SK-N-SH (cell line): ENCODE data around the gene ATP6V1C2.

Experiments
- CHD2 ChIP-seq: fragments of 150-350 bp; IDR thresholded peaks from 2 replicates; pipeline ENCODE4 v1.6.1; 2018; ENCODE audit warnings: low read length; ENCODE audit not compliant: partially characterized antibody
- EP300 ChIP-seq, 2 experiments: IDR thresholded peaks; 2 replicates each; pipeline versions ENCODE4 v1.4.0 to v1.6.1; 2012; ENCODE audit warnings: borderline replicate concordance in 1 of 2, low read depth in 1 of 2, low read length in 1 of 2
- FOXM1 ChIP-seq: IDR thresholded peaks from 2 replicates; pipeline ENCODE4 v1.4.0; 2012; ENCODE audit warnings: low read depth, mild to moderate bottlenecking
- JUND ChIP-seq: IDR thresholded peaks from 2 replicates; pipeline ENCODE4 v1.4.0; 2012
- POLR2AphosphoS5 ChIP-seq: IDR thresholded peaks from 2 replicates; pipeline ENCODE4 v1.6.1; 2012; ENCODE audit warnings: low read depth, low read length
- RAD21 ChIP-seq: IDR thresholded peaks from 2 replicates; pipeline ENCODE4 v1.6.1; 2012; ENCODE audit warnings: mild to moderate bottlenecking, low read length
- RCOR1 ChIP-seq: fragments of 150-350 bp; IDR thresholded peaks from 2 replicates; pipeline ENCODE4 v1.6.1; 2017; ENCODE audit warnings: antibody characterized with exemption, low read length
- SMC3 ChIP-seq: IDR thresholded peaks from 2 replicates; pipeline ENCODE4 v1.6.1; 2012; ENCODE audit warnings: low read depth, low read length, improper control_type of control experiment
- TAF1 ChIP-seq: IDR thresholded peaks from 2 replicates; pipeline ENCODE4 v1.6.1; 2012; ENCODE audit warnings: low read depth, mild to moderate bottlenecking, low read length, moderate library complexity, borderline replicate concordance
- TF ChIP-seq, protein P1 (sequence below): fragments of 200-600 bp; sonication (generic); IDR thresholded peaks from 2 replicates; pipeline ENCODE4 v1.6.1; 2017; ENCODE audit warnings: antibody characterized with exemption, mild to moderate bottlenecking, moderate library complexity
- TF ChIP-seq, protein P2 (sequence below): fragments of 150-350 bp; IDR thresholded peaks from 2 replicates; pipeline ENCODE4 v1.6.1; 2017; ENCODE audit warnings: antibody characterized with exemption, low read length, low read depth, borderline replicate concordance
- TF ChIP-seq, protein P3 (sequence below): fragments of 150-350 bp; IDR thresholded peaks from 2 replicates; pipeline ENCODE4 v1.6.1; 2016; ENCODE audit warnings: mild to moderate bottlenecking, low read depth, low read length
- TF ChIP-seq, protein P4 (sequence below): IDR thresholded peaks from 2 replicates; pipeline ENCODE4 v1.6.1; 2012; ENCODE audit warnings: mild to moderate bottlenecking, low read depth, low read length, moderate library complexity

DNA sequence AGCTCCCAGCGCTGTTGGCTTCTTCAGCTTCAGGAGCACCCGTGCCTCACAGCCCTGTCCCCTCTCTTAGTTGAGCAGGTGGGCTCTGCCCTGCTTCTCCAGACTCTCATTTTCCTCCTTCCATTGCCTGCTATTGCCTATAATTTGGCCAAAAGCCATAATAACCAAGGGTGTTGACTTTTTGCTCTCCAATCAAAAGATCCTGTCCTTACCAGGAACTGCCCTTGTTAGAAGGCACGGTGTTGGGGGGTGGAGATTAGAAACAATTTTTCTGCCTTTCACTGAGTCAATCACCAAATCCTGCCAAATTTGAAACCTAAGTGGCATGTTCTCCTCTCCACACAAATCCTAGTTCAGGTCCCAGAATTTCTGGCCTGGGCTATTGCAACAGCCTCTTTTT lies 107.9 kb downstream of the ATP6V1C2 start:
- TF ChIP-seq FOXM1 (no peak), SMC3 (no peak), JUND (no peak), RAD21 (no peak), TAF1 (no peak), POLR2AphosphoS5 (no peak), EP300 (IDR thresholded peaks at IDR 0.05; ENCODE audit: borderline replicate concordance in 1 of 2, low read depth in 1 of 2, low read length in 1 of 2) (no peak), RCOR1 (no peak), CHD2 (no peak)
- TF ChIP-seq, protein P1, sequence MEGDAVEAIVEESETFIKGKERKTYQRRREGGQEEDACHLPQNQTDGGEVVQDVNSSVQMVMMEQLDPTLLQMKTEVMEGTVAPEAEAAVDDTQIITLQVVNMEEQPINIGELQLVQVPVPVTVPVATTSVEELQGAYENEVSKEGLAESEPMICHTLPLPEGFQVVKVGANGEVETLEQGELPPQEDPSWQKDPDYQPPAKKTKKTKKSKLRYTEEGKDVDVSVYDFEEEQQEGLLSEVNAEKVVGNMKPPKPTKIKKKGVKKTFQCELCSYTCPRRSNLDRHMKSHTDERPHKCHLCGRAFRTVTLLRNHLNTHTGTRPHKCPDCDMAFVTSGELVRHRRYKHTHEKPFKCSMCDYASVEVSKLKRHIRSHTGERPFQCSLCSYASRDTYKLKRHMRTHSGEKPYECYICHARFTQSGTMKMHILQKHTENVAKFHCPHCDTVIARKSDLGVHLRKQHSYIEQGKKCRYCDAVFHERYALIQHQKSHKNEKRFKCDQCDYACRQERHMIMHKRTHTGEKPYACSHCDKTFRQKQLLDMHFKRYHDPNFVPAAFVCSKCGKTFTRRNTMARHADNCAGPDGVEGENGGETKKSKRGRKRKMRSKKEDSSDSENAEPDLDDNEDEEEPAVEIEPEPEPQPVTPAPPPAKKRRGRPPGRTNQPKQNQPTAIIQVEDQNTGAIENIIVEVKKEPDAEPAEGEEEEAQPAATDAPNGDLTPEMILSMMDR, result no peak
- TF ChIP-seq, protein P2, sequence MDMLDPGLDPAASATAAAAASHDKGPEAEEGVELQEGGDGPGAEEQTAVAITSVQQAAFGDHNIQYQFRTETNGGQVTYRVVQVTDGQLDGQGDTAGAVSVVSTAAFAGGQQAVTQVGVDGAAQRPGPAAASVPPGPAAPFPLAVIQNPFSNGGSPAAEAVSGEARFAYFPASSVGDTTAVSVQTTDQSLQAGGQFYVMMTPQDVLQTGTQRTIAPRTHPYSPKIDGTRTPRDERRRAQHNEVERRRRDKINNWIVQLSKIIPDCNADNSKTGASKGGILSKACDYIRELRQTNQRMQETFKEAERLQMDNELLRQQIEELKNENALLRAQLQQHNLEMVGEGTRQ, result no peak
- TF ChIP-seq, protein P3, sequence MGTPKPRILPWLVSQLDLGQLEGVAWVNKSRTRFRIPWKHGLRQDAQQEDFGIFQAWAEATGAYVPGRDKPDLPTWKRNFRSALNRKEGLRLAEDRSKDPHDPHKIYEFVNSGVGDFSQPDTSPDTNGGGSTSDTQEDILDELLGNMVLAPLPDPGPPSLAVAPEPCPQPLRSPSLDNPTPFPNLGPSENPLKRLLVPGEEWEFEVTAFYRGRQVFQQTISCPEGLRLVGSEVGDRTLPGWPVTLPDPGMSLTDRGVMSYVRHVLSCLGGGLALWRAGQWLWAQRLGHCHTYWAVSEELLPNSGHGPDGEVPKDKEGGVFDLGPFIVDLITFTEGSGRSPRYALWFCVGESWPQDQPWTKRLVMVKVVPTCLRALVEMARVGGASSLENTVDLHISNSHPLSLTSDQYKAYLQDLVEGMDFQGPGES, result no peak
- TF ChIP-seq, protein P4, sequence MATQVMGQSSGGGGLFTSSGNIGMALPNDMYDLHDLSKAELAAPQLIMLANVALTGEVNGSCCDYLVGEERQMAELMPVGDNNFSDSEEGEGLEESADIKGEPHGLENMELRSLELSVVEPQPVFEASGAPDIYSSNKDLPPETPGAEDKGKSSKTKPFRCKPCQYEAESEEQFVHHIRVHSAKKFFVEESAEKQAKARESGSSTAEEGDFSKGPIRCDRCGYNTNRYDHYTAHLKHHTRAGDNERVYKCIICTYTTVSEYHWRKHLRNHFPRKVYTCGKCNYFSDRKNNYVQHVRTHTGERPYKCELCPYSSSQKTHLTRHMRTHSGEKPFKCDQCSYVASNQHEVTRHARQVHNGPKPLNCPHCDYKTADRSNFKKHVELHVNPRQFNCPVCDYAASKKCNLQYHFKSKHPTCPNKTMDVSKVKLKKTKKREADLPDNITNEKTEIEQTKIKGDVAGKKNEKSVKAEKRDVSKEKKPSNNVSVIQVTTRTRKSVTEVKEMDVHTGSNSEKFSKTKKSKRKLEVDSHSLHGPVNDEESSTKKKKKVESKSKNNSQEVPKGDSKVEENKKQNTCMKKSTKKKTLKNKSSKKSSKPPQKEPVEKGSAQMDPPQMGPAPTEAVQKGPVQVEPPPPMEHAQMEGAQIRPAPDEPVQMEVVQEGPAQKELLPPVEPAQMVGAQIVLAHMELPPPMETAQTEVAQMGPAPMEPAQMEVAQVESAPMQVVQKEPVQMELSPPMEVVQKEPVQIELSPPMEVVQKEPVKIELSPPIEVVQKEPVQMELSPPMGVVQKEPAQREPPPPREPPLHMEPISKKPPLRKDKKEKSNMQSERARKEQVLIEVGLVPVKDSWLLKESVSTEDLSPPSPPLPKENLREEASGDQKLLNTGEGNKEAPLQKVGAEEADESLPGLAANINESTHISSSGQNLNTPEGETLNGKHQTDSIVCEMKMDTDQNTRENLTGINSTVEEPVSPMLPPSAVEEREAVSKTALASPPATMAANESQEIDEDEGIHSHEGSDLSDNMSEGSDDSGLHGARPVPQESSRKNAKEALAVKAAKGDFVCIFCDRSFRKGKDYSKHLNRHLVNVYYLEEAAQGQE, result no peak
